GM12875 (cell line): ENCODE data around the gene FLVCR1.
A peak's percentile ranks its signal among the peaks of the same experiment; 100 is the strongest.

Source experiments
- H3K4me3 ChIP-seq: one replicate; pipeline ENCODE4 v1.5.1; 2011; ENCODE audit warnings: low read depth, low read length, control low read depth
- CTCF ChIP-seq: IDR thresholded peaks from 2 replicates; pipeline ENCODE4 v1.5.1; 2011; ENCODE audit warnings: low read depth, mild to moderate bottlenecking, control low read depth, inconsistent platforms, low read length, moderate library complexity, borderline replicate concordance; ENCODE audit not compliant: insufficient read depth

FLVCR1 gene

GRCh38 chr1:212917134-212917485 lies 59.0 kb downstream of the FLVCR1 start:
- H3K4me3 ChIP-seq, result no peak overlapping the region
- TF ChIP-seq CTCF, result no peak

- H3K4me3 ChIP-seq, result no peak overlapping the region
- TF ChIP-seq CTCF, result no peak
Observed at GRCh38 chr1:212917858-212918257, 59.8 kb downstream of the FLVCR1 start.

GRCh38 chr1:212918824-212919223 lies 60.7 kb downstream of the FLVCR1 start:
- TF ChIP-seq CTCF, result no peak

GRCh38 chr1:212920246-212920645 lies 62.2 kb downstream of the FLVCR1 start:
- H3K4me3 ChIP-seq, result no peak overlapping the region
- TF ChIP-seq CTCF, result no peak

More at GRCh38 chr1:212918824-212919223, 60.7 kb downstream of the FLVCR1 start:
- no peak overlapping the region for H3K4me3 ChIP-seq

- TF ChIP-seq CTCF, result peak; percentile 65
- no peak overlapping the region for H3K4me3 ChIP-seq
Observed at GRCh38 chr1:212920896-212921295, 62.8 kb downstream of the FLVCR1 start.

GRCh38 chr1:212922016-212922415 lies 63.9 kb downstream of the FLVCR1 start:
- no peak overlapping the region for H3K4me3 ChIP-seq
- no peak for TF ChIP-seq CTCF

- TF ChIP-seq CTCF, result no peak
- no peak overlapping the region for H3K4me3 ChIP-seq
Observed at GRCh38 chr1:212926372-212926771, 68.3 kb downstream of the FLVCR1 start.
